GM13976 (cell line): ENCODE results near the gene ARFGEF3.

Source experiments
- DNase-seq: peaks from one replicate; pipeline ENCODE4 v3.0.0; 2012; ENCODE audit warnings: low spot score
- CTCF ChIP-seq: IDR thresholded peaks from 2 replicates; pipeline ENCODE4 v1.5.1; 2012; ENCODE audit warnings: borderline replicate concordance, mild to moderate bottlenecking; ENCODE audit not compliant: insufficient read depth; ENCODE audit errors: extremely low read depth, missing control alignments, control extremely low read depth
- in situ Hi-C: fragments of 300-500 bp; cut with MboI; formaldehyde crosslinking; loops from one replicate; pipeline ENCODE4 v1.12.0; 2022; ENCODE audit warnings: low sequenced_read_pairs, mixed read lengths, inconsistent platforms; ENCODE audit not compliant: unreplicated experiment

Gene ARFGEF3

GRCh38 chr6:138187156-138187555 lies 25.4 kb downstream of the ARFGEF3 start:
- in situ Hi-C loops, result no loop called here
- DNase-seq, result no peak
- TF ChIP-seq CTCF, result no peak

GRCh38 chr6:138188278-138188941 lies 26.7 kb downstream of the ARFGEF3 start:
- DNase-seq, result no peak
- no peak for TF ChIP-seq CTCF
- in situ Hi-C loops, result no loop called here

GRCh38 chr6:138194287-138194686 lies 32.5 kb downstream of the ARFGEF3 start:
- no peak for DNase-seq
- TF ChIP-seq CTCF, result no peak
- in situ Hi-C loops, result no loop called here

- no peak for DNase-seq
- in situ Hi-C loops, result no loop called here
- no peak for TF ChIP-seq CTCF
Measured at GRCh38 chr6:138196122-138196738, 34.5 kb downstream of the ARFGEF3 start.

GRCh38 chr6:138197570-138197969 lies 35.8 kb downstream of the ARFGEF3 start:
- TF ChIP-seq CTCF, result no peak
- in situ Hi-C loops, result no loop called here
- no peak for DNase-seq

- in situ Hi-C loops, result no loop called here
- no peak for DNase-seq
- TF ChIP-seq CTCF, result no peak
Measured at GRCh38 chr6:138198430-138199091, 36.8 kb downstream of the ARFGEF3 start.
